H1 (cell line): ENCODE results near the gene ARHGAP8. TPM values are rescaled to one million over a fixed set of nuclear protein-coding genes. Genes with fewer than 3 reads are reported as not detected.

Source experiments
- NRF1 ChIP-seq: IDR thresholded peaks from 2 replicates; pipeline ENCODE4 v1.6.1; 2011; ENCODE audit warnings: mild to moderate bottlenecking, low read depth, low read length, improper control_type of control experiment
- polyA plus RNA-seq, 7 experiments: library from polyadenylated mRNA; depleted of rRNA in 3 of 7; stranded (reverse) in 5 of 7; unstranded in 2 of 7; fragments of >200 nt in 5 of 7; fragments of 200-250 nt in 2 of 7; gene quantifications; 1 replicate in 5 of 7; 2 replicates in 1 of 7; 4 replicates in 1 of 7; pipeline versions ENCODE4 v1.2.1 to v1.2.3, GENCODE V29; 2011 to 2013; ENCODE audit warnings: missing spikeins in 2 of 7, mixed read lengths in 2 of 7
- total RNA-seq: library from RNA; stranded (reverse); fragmentation: NEBNext Ultra II Directional; extraction: Animal tissue kit (Norgen Biotek cat#: 25700); gene quantifications from 2 replicates; pipeline ENCODE4 v1.2.1, GENCODE V29; 2021
- TF ChIP-seq, protein P1 (sequence below): IDR thresholded peaks from 2 replicates; pipeline ENCODE4 v1.6.1; 2012; ENCODE audit warnings: inconsistent platforms

The ARHGAP8 gene
- total and polyA plus RNA-seq, 2 of the 8 experiments (the other 6 are each of a cell fraction or from before 2014, with no cell fraction given) = 35.6 to 47.7 TPM

GRCh38 chr22:44727709-44728108 is 24.7 kb upstream of the ARHGAP8 start (continued):
- TF ChIP-seq, protein P1, sequence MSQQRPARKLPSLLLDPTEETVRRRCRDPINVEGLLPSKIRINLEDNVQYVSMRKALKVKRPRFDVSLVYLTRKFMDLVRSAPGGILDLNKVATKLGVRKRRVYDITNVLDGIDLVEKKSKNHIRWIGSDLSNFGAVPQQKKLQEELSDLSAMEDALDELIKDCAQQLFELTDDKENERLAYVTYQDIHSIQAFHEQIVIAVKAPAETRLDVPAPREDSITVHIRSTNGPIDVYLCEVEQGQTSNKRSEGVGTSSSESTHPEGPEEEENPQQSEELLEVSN = no peak
- TF ChIP-seq NRF1 = no peak
